ENCODE measurements around the gene TBC1D2B.

Gene TBC1D2B

GRCh38 chr15:78034495-78035191, 42.9 kb downstream of the TBC1D2B start:
- no peak for DNase-seq (ENCODE audit: low spot score)

DNA sequence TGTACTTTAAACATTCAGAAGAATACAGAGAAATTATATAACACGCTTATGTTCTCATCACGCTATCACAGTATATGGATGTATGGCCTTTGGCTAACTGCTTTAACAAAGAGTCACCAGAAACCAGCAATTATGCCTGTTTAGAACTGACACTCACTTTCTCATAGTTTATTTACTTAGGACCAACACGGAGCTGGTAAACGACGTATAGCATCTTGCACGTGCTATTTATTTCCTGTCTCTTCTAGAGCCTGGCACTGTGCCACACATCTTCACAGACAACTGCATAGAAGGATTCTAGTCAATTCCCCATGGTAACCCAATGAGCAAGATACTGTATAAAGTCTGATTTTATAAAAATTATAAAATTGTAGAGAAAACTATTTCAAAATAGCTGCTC, 43.6 kb downstream of the TBC1D2B start:
- DNase-seq (ENCODE audit: low spot score), result no peak

DNA sequence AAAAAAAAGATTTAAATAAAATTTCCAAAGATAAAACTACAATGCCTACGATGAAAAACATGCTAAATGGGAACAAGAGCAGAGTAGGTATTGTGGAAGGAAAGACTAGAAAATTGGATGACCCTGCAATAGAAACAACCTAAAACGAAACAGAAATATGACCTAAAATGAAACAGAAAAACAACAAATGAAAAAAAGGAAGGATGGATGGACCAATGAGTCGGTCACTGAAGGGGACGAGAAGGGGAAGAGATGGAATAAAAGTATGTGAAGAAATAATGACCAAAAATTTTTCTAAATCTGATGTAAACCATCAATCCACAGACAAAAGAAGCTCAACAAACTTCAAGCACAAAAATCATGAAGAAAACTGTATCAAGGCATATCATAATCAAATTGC, 44.8 kb downstream of the TBC1D2B start:
- no peak for DNase-seq (ENCODE audit: low spot score)

DNA sequence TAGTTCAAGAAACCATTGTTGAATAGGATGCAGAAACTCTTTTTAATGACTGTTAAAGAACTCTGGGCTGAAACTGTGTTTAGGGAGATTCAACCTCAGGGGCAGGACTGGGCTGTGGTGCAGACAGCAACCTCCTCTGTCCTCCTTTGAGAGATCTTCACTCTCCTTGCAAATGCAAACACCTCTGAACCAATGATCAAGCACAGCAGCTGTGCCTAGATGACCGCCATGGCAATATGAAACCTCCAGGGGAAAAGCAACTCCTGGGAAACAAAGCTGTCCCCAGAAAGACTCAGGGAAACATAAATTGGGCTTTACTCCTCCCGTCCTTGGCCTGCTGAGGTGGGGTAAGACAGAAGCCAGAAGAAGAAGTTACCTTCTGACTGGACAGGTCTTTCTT, 52.6 kb downstream of the TBC1D2B start:
- DNase-seq (ENCODE audit: low spot score), result no peak

GRCh38 chr15:78024519-78024870, 53.0 kb downstream of the TBC1D2B start:
- no peak for DNase-seq (ENCODE audit: low spot score)

DNA sequence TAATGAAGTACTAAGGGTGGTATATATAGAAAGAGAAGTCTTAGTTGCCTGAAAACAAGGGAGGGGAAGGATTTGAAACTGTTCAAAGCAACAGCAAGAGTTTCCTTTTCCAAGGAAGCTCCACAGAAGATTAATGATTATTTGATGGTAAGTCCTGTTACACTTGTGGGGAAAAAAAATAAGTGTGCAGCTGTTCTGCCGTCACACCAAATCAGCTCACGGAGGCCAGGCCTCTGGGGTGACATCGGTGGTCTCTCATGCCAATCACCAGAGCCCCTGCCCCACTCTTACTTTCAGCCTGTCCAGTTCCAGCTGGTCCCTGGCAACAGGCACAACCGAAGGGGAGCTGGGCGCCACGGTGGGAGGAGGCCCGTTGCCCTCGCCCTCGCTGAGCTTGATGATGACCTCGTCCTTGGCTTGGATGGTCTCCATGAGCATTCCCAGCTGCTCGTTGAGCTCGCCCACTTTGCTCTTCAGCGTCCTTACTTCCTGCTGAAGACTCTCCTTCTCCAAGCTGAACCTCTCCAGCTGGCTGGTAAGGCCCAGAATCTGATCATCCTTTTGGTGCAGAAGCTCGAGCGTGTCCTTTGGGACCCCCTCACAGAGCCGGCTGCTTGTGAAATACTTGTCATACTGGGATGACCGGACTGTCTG, 53.5 kb downstream of the TBC1D2B start:
- DNase-seq (ENCODE audit: low spot score), result no peak

DNA sequence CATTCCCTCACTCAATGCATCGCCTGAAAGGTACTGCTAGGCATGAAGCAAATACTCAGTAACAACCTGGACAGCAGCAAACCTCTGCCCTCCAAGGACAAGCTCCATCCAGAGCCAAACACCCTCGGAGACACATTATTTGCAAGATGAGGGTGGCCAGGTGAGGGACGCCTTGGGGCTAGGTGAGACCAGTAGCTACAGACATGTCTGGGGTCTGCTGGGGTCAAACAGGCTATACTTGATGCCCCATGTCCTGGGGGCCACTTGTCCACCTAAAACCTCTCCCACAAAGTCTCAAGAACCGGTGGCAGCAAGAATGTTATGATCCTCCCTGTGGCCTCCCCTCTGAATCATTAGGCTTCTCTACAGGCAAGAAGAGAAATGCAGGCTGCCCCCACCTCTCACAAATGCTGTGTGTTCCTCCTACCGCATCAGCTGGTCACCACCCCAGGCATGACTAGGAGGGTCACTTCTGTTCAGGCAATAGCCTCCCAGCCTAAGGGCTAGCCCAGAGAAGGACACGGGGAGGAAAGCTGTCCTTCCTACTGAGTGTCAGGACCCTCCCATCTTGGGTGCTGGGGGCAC, 54.3 kb downstream of the TBC1D2B start:
- no peak for DNase-seq (ENCODE audit: low spot score)

GRCh38 chr15:78021761-78022160, 55.8 kb downstream of the TBC1D2B start:
- no peak for DNase-seq (ENCODE audit: low spot score)

GRCh38 chr15:78020007-78020406, 57.5 kb downstream of the TBC1D2B start:
- DNase-seq (ENCODE audit: low spot score), result no peak

DNA sequence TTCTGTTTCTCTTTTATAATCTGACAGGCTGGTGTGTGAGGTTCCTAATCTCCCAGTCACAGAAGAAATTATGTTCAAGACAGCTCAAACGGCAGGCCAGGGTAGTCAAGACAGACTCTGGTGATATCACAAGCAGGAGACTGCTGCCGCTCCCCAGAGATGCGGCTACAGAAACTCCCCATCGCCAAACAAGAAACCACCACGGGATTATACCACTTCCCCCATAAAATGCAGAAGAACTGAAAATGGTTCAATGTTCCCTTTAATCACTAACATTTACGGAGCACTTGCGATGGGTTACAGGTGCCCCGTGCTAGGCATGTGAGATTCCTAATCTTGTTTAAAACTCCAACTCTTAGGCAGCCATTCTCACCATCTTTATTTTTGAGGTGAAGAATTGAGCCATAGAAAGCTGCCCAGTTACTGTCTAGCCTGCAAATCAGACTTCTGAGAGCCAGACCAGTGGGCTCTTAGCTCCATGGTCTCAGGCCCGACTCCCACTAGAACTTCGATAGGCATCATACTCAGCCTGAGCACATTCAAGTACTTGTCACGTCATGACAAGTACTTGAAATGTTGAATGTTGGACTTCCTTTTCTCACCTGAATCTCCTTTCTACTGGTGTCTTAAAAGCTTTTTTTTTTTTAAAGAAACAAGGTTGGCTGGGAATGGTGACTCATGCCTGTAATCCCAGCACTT, 58.4 kb downstream of the TBC1D2B start:
- DNase-seq (ENCODE audit: low spot score), result no peak

DNA sequence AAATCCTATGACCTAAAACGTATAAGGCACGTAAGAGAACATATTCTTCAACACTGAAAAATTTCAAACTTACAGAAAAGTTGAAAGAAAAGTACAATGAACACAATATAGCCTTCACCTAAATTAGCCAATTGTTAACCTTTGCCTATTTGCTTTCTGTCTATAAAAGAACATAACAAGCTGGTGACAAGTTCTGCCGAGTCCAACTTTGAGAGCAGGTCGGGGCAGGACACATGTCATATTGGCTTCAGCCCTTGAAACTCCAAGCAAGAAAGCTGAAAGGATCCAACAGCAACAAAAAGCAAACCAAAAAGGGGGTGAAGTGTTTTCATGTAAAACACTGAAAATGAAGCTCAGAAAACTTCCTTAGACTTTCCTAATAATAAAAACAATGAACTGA, 59.1 kb downstream of the TBC1D2B start:
- no peak for DNase-seq (ENCODE audit: low spot score)

DNA sequence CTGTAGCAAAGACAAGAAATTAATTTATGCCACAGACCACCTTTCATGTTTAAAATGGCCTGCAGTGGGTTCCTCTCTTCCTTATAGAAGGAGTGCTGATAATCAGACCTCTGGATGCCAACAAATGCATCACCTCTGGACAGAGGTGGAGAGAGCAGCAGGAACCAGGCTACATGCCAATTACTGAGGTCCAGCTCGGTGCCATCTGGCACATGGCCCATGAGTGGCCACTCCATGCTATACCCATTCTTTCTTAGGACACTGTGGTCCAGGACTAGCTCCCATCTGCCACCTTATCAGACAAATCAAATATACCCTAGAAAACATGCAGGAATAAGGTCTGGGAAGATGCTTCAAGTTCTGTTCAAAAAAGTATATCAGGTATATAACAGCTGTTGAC, 60.7 kb downstream of the TBC1D2B start:
- DNase-seq (ENCODE audit: low spot score), result no peak

GRCh38 chr15:78012643-78013077, 64.9 kb downstream of the TBC1D2B start:
- no peak for DNase-seq (ENCODE audit: low spot score)

DNA sequence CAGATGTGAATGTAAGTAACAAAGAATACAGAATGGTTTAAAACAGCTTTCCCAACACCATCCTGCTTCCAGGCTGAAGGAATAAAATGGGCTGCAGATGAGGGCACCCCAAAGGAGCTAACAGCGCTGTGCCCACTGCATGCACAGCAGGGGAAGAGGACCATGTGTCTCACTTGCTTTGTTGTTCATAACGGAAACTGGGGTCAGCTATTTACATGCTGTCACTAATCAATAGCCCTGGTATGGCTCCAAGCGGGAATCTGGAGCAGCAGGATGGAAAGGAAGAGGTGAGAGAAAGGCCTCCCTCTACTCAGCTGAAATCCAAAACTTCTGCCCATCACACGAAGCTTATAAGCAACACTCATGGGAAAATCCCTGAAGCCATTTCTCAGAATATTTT, 67.4 kb downstream of the TBC1D2B start:
- DNase-seq (ENCODE audit: low spot score), result no peak

- DNase-seq (ENCODE audit: low spot score), result no peak
These were observed 69.3 kb downstream of the TBC1D2B start for GRCh38 chr15:78007964-78008886.

- no peak for DNase-seq (ENCODE audit: low spot score)
These were observed 70.1 kb downstream of the TBC1D2B start for GRCh38 chr15:78007211-78007931.

DNA sequence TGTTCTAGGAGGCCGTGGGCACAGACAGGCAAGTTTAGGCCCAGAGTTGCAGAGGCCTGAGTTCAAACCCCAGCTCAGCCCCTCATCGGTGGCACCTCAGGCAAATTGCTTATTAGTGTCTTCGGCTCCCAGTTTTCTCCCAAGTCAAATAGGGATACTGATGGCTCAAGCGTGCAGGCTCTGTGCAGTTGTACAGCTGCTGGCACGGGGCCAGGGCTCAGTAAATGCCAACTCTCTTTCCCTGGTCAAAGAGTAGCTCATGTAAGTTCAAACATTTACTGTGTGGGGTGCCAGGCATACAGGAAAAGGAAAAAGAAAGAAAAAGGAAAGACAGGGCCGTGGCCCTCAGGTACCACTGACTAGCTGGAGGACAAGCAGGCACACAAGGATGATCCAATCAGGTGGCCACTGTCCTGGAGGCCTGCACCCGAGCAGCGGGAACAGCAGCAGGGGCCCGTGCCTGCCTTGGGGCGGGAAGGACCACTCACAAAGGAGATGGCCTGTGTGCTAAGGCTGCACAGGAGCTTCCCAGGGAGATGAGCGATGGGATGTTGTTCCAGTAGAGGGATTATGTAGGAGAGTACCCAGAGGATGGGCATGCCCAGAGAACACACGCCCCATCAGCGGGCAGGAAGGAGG, 70.8 kb downstream of the TBC1D2B start:
- no peak for DNase-seq (ENCODE audit: low spot score)

GRCh38 chr15:78004919-78005634, 72.4 kb downstream of the TBC1D2B start:
- peak; percentile 18 for DNase-seq (ENCODE audit: low spot score)

DNA sequence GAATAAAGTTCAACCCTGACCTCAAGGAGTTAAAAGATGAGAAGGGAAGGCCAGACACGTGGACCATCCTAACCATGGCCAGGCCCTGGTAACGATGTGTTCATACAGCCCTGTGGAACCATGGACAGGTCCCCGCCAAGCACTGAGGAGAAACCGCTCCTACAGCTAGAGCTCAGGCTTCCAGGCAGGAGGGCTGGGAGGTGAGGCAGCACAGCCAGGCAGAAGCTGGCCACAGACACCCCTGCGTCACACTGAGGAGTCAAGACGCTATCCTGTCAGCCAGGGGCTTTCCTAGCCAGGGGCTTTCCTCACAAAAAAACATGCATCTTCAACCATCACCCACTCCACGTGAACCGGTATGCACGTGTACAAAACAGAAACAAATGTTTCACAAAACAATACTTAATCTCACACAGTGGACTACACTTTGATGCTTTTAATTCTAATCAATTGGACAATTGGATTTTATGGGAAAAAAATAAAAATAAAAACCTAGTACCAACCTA, 73.2 kb downstream of the TBC1D2B start:
- no peak for DNase-seq (ENCODE audit: low spot score)

DNA sequence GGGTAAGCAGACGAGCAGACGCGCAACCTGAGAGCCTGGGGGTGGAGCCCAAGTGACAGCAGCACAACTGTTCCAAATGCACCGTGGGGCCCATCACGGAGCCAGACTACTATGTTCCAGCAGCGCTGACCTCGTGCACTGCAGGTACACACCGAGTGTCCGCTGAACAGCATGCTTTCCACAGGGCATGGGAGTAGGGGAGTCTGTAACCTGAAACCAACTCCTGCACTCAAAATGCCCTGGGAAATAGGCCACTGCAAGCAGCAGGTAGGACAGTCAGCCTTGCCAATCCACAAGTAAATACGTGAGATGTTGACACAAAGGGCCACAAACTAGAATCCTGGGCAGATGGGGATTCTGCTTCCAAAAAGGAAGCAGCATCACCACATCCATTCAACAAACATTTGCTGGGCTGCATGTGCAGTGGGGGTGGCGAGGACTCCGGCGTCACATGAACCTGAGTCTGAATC, 73.9 kb downstream of the TBC1D2B start:
- DNase-seq (ENCODE audit: low spot score), result no peak

Measured in RKO (cell line).